Kidney (tissue), 14 donors: ENCODE results near the gene AOX1. TPM values are rescaled to one million over a fixed set of nuclear protein-coding genes. Genes with fewer than 3 reads are reported as not detected.
A peak's percentile ranks its signal among the peaks of the same experiment; 100 is the strongest.

Experiments
- DNase-seq, 5 donors: peaks; one replicate each; pipeline ENCODE4 v3.0.0-alpha.2; 2013 to 2020
- FAIRE-seq: peaks from 2 replicates; lab custom pipeline; 2012; peaks lifted over from hg19 to GRCh38; lab: Jason Lieb, UNC
- H3K27ac ChIP-seq, 2 donors: one replicate each; pipeline ENCODE4 v1.7.0; 2013; ENCODE audit warnings: low read depth in 2 of 2, low read length in 2 of 2, inconsistent platforms in 1 of 2
- H3K27me3 ChIP-seq: one replicate; pipeline ENCODE4 v1.7.1; 2013; ENCODE audit warnings: low read length, inconsistent platforms; ENCODE audit not compliant: control insufficient read depth, insufficient read depth
- H3K36me3 ChIP-seq, 3 donors: one replicate each; pipeline versions ENCODE4 v1.7.0 to v1.7.1; 2013; ENCODE audit warnings: low read length in 3 of 3, control low read depth in 1 of 3, inconsistent platforms in 1 of 3; ENCODE audit not compliant: insufficient read depth in 3 of 3, control insufficient read depth in 2 of 3
- H3K4me1 ChIP-seq, 3 donors: one replicate each; pipeline versions ENCODE4 v1.7.0 to v1.7.1; 2013; ENCODE audit warnings: low read length in 3 of 3, inconsistent platforms in 1 of 3, low read depth in 1 of 3; ENCODE audit not compliant: control insufficient read depth in 2 of 3, insufficient read depth in 2 of 3
- H3K4me3 ChIP-seq, 3 donors: one replicate each; pipeline versions ENCODE4 v1.7.0 to v1.8.1; 2013; ENCODE audit warnings: low read length in 3 of 3, control low read depth in 1 of 3, inconsistent platforms in 1 of 3
- H3K9ac ChIP-seq, 3 donors: one replicate each; pipeline versions ENCODE4 v1.7.0 to v1.7.1; 2013; ENCODE audit warnings: low read length in 3 of 3, control low read depth in 1 of 3, inconsistent platforms in 1 of 3
- H3K9me3 ChIP-seq, 3 donors: one replicate each; pipeline versions ENCODE4 v1.7.0 to v1.7.1; 2013; ENCODE audit warnings: low read length in 3 of 3, control low read depth in 1 of 3, inconsistent platforms in 1 of 3; ENCODE audit not compliant: control insufficient read depth in 2 of 3, insufficient read depth in 1 of 3
- intact Hi-C: fragments of 100-400 bp; cut with DNase I; formaldehyde crosslinking; loops from one replicate; pipeline ENCODE4 v1.11.1; 2022
- polyA plus RNA-seq: library from polyadenylated mRNA; stranded (reverse); fragments of 350-450 nt; fragmentation: Illumina TruSeq; extraction: RNeasy Lipid Tissue Mini Kit (QIAGEN cat#74804); gene quantifications from one replicate; pipeline ENCODE4 v1.2.3, GENCODE V29; 2014; ENCODE audit warnings: low read depth, low replicate concordance; ENCODE audit not compliant: insufficient read depth
- total RNA-seq: library from RNA; stranded (reverse); fragmentation: NEBNext Ultra II Directional; extraction: Animal tissue kit (Norgen Biotek cat#: 25700); gene quantifications from one replicate; pipeline ENCODE4 v1.2.1, GENCODE V29; 2021
- TF ChIP-seq, protein P1 (sequence below): IDR thresholded peaks from 3 replicates; pipeline ENCODE4 v1.5.1; 2012; ENCODE audit warnings: mild to moderate bottlenecking, moderate library complexity, borderline replicate concordance; ENCODE audit not compliant: insufficient read depth; ENCODE audit errors: extremely low read depth
- donor health status: control.
- donor health status: control.
- donor health status: control.
- donor health status: control.
- donor health status: control.
- donor health status: DM: yes; HTN: yes; CAD: no.
- donor health status: Normal renal cell carcinoma (clear cell type).

The AOX1 gene
- total and polyA plus RNA-seq, 2 donors from 2014 or later, result 38.6 to 43.7 TPM

DNA sequence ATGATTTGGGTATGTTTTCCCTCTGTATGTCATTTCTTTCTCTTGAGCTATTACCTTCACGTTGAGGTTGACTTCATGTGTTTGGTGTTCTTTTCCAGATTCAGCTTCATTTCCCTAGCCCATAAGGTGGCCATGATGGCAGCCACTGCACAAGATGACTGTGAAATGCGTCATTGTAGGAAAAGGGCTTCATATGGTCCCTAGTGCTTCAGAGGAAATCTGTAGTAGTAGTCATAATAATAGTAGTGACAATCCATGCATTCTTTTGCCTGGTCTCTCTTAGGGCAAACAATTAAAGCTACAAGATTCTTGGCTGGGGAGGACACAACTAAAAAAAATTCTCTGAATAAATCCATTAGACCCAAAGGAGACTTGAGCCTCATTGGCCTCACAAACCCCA, 28.4 kb downstream of the AOX1 start:
- no peak overlapping the region for H3K9ac ChIP-seq
- H3K4me1 ChIP-seq, result peaks cover 0 to 24% (median 2%) of the 10 kb centered on the region in 3 donors
- H3K36me3 ChIP-seq, result peaks cover 0 to 4% (median 0%) of the 10 kb centered on the region in 3 donors
- no peaks in the 10 kb centered on the region for H3K27me3 ChIP-seq
- H3K27ac ChIP-seq, result peak overlapping the region in 1 of 2 donors; percentile 58
- intact Hi-C loops, result no loop called here
- H3K9me3 ChIP-seq, result no peaks in the 10 kb centered on the region
- TF ChIP-seq, protein P1, sequence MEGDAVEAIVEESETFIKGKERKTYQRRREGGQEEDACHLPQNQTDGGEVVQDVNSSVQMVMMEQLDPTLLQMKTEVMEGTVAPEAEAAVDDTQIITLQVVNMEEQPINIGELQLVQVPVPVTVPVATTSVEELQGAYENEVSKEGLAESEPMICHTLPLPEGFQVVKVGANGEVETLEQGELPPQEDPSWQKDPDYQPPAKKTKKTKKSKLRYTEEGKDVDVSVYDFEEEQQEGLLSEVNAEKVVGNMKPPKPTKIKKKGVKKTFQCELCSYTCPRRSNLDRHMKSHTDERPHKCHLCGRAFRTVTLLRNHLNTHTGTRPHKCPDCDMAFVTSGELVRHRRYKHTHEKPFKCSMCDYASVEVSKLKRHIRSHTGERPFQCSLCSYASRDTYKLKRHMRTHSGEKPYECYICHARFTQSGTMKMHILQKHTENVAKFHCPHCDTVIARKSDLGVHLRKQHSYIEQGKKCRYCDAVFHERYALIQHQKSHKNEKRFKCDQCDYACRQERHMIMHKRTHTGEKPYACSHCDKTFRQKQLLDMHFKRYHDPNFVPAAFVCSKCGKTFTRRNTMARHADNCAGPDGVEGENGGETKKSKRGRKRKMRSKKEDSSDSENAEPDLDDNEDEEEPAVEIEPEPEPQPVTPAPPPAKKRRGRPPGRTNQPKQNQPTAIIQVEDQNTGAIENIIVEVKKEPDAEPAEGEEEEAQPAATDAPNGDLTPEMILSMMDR, result no peak
- H3K4me3 ChIP-seq, result no peak overlapping the region
- DNase-seq (no peak), FAIRE-seq (no peak)

DNA sequence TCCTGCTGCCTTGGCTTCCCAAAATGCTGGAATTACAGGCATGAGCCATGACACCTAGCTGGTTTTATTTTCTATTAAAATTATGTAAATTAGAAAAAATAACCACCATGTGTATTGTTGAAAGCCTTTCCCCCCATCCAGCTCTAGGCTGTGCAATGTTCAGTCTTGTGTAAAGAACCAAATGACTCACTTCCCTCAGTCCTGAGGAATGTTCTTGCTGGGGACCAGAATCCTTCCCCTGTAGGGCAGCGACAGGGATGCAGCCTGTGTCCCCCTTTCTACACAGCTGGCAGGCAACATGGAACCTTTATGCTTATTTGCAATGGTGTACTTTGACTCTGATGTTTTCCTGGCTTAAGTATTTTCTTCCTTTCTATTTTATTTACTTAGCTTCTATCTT, 29.4 kb downstream of the AOX1 start:
- TF ChIP-seq, protein P1, result no peak
- H3K36me3 ChIP-seq, result peaks cover 0 to 4% (median 0%) of the 10 kb centered on the region in 3 donors
- no peaks in the 10 kb centered on the region for H3K9me3 ChIP-seq
- no peaks in the 10 kb centered on the region for H3K27me3 ChIP-seq
- FAIRE-seq (no peak), DNase-seq (no peak)
- H3K9ac ChIP-seq, result no peak overlapping the region
- intact Hi-C loops, result no loop called here
- H3K4me1 ChIP-seq, result peaks cover 0 to 24% (median 2%) of the 10 kb centered on the region in 3 donors
- H3K4me3 ChIP-seq, result no peak overlapping the region
- H3K27ac ChIP-seq, result peak overlapping the region; percentile 28 to 66

DNA sequence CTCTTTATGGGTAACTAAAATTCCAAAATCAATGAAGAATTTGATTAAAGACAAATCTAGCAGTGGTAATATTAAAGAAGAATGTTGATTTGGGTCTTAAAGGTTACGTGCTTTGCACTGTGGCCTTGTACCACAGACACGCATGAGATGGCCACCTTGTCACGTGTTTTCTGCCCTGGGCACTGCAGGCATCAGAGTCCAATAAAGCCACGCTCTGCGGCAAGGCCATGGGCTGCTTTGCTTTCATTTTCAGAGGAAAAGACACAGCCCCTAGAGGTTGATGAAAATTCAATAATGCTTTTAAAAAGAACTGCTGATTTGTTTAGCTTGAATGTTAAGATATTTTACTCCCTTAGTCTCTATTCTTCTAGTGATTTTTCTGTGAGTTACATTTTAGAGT, 30.4 kb downstream of the AOX1 start:
- TF ChIP-seq, protein P1, result no peak
- H3K27ac ChIP-seq, result peak overlapping the region in 1 of 2 donors; percentile 75
- H3K4me1 ChIP-seq, result peaks cover 0 to 24% (median 2%) of the 10 kb centered on the region in 3 donors
- DNase-seq (no peak), FAIRE-seq (no peak)
- H3K9ac ChIP-seq, result no peak overlapping the region
- intact Hi-C loops, result no loop called here
- no peaks in the 10 kb centered on the region for H3K27me3 ChIP-seq
- H3K36me3 ChIP-seq, result peaks cover 0 to 4% (median 0%) of the 10 kb centered on the region in 3 donors
- peak overlapping the region in 1 of 3 donors; percentile 2 for H3K4me3 ChIP-seq
- no peaks in the 10 kb centered on the region for H3K9me3 ChIP-seq

DNA sequence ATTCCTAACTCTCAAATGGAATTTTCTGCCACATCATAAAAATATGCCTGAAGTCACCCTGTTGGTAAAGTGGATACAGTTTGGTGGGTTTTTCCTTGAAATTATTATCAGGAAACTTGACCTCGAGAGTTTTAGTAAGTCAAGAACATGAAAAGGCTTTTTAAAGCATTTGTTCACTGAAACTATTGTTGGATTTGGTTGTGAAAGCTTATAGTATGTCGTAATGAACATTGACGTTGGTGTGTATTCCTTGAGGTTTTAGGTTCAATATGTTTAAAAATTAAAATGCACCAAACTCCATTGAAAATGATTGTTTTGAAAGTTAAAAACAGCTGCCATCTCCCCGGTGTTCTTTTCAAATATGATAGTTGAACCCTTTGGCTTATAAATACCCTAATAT, 30.8 kb downstream of the AOX1 start:
- FAIRE-seq (no peak), DNase-seq (no peak)
- Histone ChIP-seq H3K4me3 (peak overlapping the region in 1 of 3 donors; percentile 2), H3K4me1 (peaks cover 0 to 24% (median 2%) of the 10 kb centered on the region in 3 donors), H3K9ac (no peak overlapping the region), H3K27me3 (no peaks in the 10 kb centered on the region), H3K9me3 (no peaks in the 10 kb centered on the region), H3K27ac (peak overlapping the region in 1 of 2 donors; percentile 75), H3K36me3 (peaks cover 0 to 4% (median 0%) of the 10 kb centered on the region in 3 donors)
- intact Hi-C loops, result no loop called here
- TF ChIP-seq, protein P1, result no peak
